MCF 10A (cell line): ENCODE measurements around the gene PSRC1. TPM values are rescaled to one million over a fixed set of nuclear protein-coding genes. Genes with fewer than 3 reads are reported as not detected.

Source experiments
- BruUV-seq: library from RNA; stranded (reverse); fragments of 400-500 nt; replicated peaks from 2 replicates; lab custom pipeline; 2021; lab: Mats Ljungman, UMichigan
- CTCF ChIA-PET: fragments of 300-600 bp; sonication (Branson Sonifier 250); formaldehyde crosslinking; extraction: SDS; loops from one replicate; lab custom pipeline; 2021; ENCODE audit warnings: antibody characterized with exemption, inconsistent platforms; lab: Yijun Ruan, JAX
- POLR2A ChIA-PET: fragments of 300-600, 350-650 bp; sonication (Branson Sonifier 250); formaldehyde crosslinking; extraction: SDS; loops from one replicate; lab custom pipeline; 2020; ENCODE audit warnings: antibody characterized with exemption, inconsistent platforms; lab: Yijun Ruan, JAX
- DNase-seq: peaks from one replicate; pipeline ENCODE4 v3.0.0-alpha.2; 2018; ENCODE audit not compliant: unreplicated experiment
- H3K27ac Mint-ChIP-seq: one replicate; pipeline ENCODE4 v1.8.0; 2022; ENCODE audit warnings: mild to moderate bottlenecking, low read depth, mixed read lengths; ENCODE audit not compliant: unreplicated experiment
- H3K27me3 Mint-ChIP-seq: one replicate; pipeline ENCODE4 v1.8.0; 2022; ENCODE audit warnings: mixed read lengths; ENCODE audit not compliant: insufficient read depth, unreplicated experiment
- H3K36me3 Mint-ChIP-seq: one replicate; pipeline ENCODE4 v1.8.0; 2022; ENCODE audit warnings: mild to moderate bottlenecking, moderate library complexity, mixed read lengths; ENCODE audit not compliant: insufficient read depth, unreplicated experiment
- H3K4me1 Mint-ChIP-seq: one replicate; pipeline ENCODE4 v1.8.0; 2022; ENCODE audit warnings: mixed read lengths; ENCODE audit not compliant: insufficient read depth, unreplicated experiment
- H3K4me3 Mint-ChIP-seq: one replicate; pipeline ENCODE4 v1.8.0; 2022; ENCODE audit warnings: mild to moderate bottlenecking, moderate library complexity, mixed read lengths; ENCODE audit not compliant: unreplicated experiment
- H3K9me3 Mint-ChIP-seq: one replicate; pipeline ENCODE4 v1.8.0; 2022; ENCODE audit warnings: mixed read lengths; ENCODE audit not compliant: unreplicated experiment
- intact Hi-C: fragments of 100-400 bp; cut with micrococcal nuclease; formaldehyde crosslinking; loops from 2 replicates; pipeline ENCODE4 v1.14.1; 2022
- total RNA-seq: library from RNA; stranded (reverse); gene quantifications from 2 replicates; pipeline ENCODE4 v1.2.3, GENCODE V29; 2022
- TF ChIP-seq, protein P1 (sequence below): fragments of 200-600 bp; IDR thresholded peaks from one replicate; pipeline ENCODE4 v1.8.0; 2022; ENCODE audit warnings: antibody characterized with exemption, mild to moderate bottlenecking; ENCODE audit not compliant: unreplicated experiment

PSRC1 gene
- total RNA-seq, 1 experiment from 2014 or later, result 19.4 TPM

DNA sequence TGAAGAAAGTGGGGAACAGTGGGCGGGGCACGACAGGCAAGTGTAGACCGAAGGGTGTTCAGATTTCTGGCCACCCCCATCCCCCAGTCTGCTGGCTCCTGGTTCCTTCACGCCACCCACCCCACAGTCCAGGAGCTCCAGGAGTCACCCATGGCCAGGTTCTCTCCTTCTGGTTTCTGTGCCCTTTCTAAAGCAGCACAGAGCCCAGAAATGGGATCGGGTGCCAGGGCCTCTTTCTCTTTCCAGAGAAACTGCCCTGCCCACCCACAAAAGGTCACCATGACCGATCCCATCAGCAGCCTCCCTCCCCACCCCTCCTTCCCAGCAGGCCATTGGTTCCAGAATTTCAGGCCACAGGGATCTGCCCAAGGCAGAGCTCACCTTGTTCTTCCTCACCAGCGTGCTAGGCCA lies 36.8 kb downstream of the PSRC1 start:
- Mint-ChIP-seq H3K27me3 (no peaks in the 10 kb centered on the region), H3K4me1 (no peaks in the 10 kb centered on the region), H3K9me3 (no peaks in the 10 kb centered on the region), H3K4me3 (no peak overlapping the region), H3K27ac (no peak overlapping the region), H3K36me3 (peaks cover 16% of the 10 kb centered on the region)
- TF ChIP-seq, protein P1, sequence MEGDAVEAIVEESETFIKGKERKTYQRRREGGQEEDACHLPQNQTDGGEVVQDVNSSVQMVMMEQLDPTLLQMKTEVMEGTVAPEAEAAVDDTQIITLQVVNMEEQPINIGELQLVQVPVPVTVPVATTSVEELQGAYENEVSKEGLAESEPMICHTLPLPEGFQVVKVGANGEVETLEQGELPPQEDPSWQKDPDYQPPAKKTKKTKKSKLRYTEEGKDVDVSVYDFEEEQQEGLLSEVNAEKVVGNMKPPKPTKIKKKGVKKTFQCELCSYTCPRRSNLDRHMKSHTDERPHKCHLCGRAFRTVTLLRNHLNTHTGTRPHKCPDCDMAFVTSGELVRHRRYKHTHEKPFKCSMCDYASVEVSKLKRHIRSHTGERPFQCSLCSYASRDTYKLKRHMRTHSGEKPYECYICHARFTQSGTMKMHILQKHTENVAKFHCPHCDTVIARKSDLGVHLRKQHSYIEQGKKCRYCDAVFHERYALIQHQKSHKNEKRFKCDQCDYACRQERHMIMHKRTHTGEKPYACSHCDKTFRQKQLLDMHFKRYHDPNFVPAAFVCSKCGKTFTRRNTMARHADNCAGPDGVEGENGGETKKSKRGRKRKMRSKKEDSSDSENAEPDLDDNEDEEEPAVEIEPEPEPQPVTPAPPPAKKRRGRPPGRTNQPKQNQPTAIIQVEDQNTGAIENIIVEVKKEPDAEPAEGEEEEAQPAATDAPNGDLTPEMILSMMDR, result no peak
- DNase-seq, result no peak
- CTCF ChIA-PET, result interaction anchor here (0.7 to 1.5 kb wide), 3 partner anchors 15 to 50 kb away, joined by 3 to 4 read pairs (median 3); no protein-coding TSS in a partner anchor
- BruUV-seq, result no TSS peak
- intact Hi-C loops, result no loop called here
- POLR2A ChIA-PET, result interaction anchor here (0.7 to 1.7 kb wide), 3 partner anchors 9 to 24 kb away, joined by 4 to 6 read pairs (median 4); no protein-coding TSS in a partner anchor

DNA sequence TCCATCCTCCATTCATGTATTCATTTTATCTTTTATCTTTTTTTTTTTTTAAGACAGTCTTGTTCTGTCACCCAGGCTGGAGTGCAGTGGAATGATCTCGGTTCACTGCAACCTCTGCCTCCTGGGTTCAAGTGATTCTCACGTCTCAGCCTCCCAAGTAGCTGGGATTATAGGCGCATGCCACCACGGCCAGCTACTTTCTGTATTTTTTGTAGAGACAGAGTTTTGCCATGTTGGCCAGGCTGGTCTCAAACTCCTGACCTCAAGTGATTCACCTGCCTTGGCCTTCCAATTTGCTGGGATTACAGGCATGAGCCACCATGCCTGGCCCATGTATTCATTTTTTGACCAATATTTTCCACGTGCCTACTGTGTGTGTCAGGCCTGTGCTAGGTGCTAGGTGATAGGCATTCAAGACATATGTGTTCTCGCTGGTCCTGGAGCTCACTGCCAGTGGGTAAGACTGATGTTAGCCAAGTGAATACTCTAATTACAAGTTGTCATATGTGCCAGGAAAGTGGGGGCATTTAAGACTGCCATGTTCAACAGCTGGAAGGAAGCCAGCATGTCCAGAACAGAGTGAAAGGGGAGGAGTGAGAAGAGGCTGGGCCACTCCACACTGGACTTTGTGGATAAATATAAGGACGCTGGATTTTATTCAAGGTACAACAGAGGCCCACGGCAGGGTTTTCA lies 38.9 kb downstream of the PSRC1 start:
- TF ChIP-seq, protein P1, result no peak
- DNase-seq, result no peak
- POLR2A ChIA-PET, result interaction anchor here (0.7 kb wide), 1 partner anchor 27 kb away, joined by 3 read pairs; no protein-coding TSS in a partner anchor
- no peaks in the 10 kb centered on the region for H3K27me3 Mint-ChIP-seq
- peaks cover 18% of the 10 kb centered on the region for H3K4me1 Mint-ChIP-seq
- no peak overlapping the region for H3K4me3 Mint-ChIP-seq
- peaks cover 38% of the 10 kb centered on the region for H3K36me3 Mint-ChIP-seq
- BruUV-seq, result no TSS peak
- intact Hi-C loops, result no loop called here
- CTCF ChIA-PET, result no interaction called here
- no peaks in the 10 kb centered on the region for H3K9me3 Mint-ChIP-seq
- H3K27ac Mint-ChIP-seq, result no peak overlapping the region

DNA sequence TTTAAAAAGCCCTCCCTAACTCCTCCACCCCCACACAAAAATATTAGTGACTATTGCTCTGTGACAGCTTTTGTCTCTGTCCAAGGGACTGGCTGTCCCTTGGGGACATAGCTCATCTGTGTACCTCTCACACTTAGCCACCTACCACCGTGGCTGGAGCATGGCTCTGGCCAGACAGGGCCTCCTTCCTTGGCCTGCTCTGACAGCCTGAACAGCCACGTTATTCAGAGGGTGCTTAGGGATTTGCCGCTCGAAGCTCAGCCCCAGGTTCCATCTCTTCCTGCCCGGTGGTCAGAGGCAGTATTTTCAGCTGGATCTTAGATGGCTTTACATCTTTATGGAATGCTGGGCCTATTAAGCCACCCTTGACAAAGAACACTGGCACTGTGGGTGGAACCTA lies 39.7 kb downstream of the PSRC1 start:
- no peak overlapping the region for H3K4me3 Mint-ChIP-seq
- DNase-seq, result no peak
- H3K27ac Mint-ChIP-seq, result no peak overlapping the region
- intact Hi-C loops, result no loop called here
- no peaks in the 10 kb centered on the region for H3K27me3 Mint-ChIP-seq
- H3K9me3 Mint-ChIP-seq, result no peaks in the 10 kb centered on the region
- TF ChIP-seq, protein P1, result no peak
- H3K4me1 Mint-ChIP-seq, result peaks cover 23% of the 10 kb centered on the region
- no TSS peak for BruUV-seq
- ChIA-PET POLR2A (interaction anchor here (0.8 to 1.0 kb wide), 2 partner anchors 19 to 30 kb away, joined by 4 to 5 read pairs; partner anchors contain the start of gene SARS1), CTCF (interaction anchor here (0.6 kb wide), 1 partner anchor 146 kb away, joined by 6 read pairs; no protein-coding TSS in a partner anchor)
- H3K36me3 Mint-ChIP-seq, result peaks cover 45% of the 10 kb centered on the region

DNA sequence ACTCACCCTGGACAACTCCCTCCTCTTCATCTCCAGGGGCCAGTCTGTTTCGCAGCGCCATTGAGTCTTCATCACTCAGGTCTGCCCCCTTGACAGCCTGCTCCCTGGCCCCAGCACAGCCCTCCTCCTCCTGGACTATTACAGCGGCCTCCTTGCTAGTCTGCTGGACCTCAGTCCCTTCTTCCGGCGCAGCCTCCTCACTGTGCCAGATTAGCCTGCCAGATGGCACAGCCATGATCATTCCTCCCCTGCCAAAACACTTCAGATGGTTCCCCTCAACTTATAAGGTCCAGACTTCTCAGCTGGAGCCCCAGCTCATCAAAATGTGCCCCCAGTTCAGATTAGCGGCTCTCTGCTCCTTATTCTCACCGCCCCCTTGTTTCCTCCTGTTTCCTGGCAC lies 40.6 kb downstream of the PSRC1 start:
- no TSS peak for BruUV-seq
- ChIA-PET CTCF (no interaction called here), POLR2A (interaction anchor here (0.8 to 4.9 kb wide), 2 partner anchors 18 to 29 kb away, joined by 4 to 68 read pairs; partner anchors contain the start of gene SARS1)
- intact Hi-C loops, result no loop called here
- H3K4me1 Mint-ChIP-seq, result peaks cover 23% of the 10 kb centered on the region
- no peaks in the 10 kb centered on the region for H3K9me3 Mint-ChIP-seq
- peaks cover 54% of the 10 kb centered on the region for H3K36me3 Mint-ChIP-seq
- TF ChIP-seq, protein P1, result no peak
- H3K27me3 Mint-ChIP-seq, result no peaks in the 10 kb centered on the region
- no peak overlapping the region for H3K4me3 Mint-ChIP-seq
- no peak overlapping the region for H3K27ac Mint-ChIP-seq
- DNase-seq, result no peak
